ENCODE measurements around the gene QRFP. TPM values are rescaled to one million over a fixed set of nuclear protein-coding genes. Genes with fewer than 3 reads are reported as not detected.
"Not testable (repeated sequence)": the region's sequence is repeated elsewhere in the genome, so short reads cannot be mapped to it uniquely, and the experiment has no call there.

QRFP gene
- total RNA-seq, 1 donor from 2014 or later, result not detected

DNA sequence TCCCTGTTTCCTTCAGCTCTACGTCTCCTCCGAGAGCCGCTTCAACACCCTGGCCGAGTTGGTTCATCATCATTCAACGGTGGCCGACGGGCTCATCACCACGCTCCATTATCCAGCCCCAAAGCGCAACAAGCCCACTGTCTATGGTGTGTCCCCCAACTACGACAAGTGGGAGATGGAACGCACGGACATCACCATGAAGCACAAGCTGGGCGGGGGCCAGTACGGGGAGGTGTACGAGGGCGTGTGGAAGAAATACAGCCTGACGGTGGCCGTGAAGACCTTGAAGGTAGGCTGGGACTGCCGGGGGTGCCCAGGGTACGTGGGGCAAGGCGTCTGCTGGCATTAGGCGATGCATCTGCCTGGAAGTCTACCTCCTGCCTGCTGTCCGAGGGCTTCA, 33.9 kb downstream of the QRFP start:
- DNase-seq (ENCODE audit: low spot score), result no peak

DNA sequence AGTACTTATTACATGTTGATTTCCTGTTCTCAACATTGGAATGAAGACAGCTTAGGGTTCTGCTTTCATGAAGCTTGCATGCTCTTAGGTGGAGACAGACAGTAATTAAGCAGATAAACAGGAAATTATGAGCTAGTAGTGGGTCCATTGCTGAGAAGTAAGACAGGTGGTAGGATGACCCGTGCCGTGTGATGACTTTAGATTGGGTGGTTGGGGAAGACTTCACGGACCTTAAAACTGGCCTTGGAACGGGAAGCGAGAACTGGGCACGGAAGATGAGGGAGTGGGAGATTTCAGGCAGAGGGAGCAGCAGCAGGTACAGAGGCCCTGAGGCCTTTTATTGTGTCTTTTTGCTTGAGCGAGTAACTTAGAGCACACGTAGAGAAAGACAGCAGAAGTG, 34.4 kb downstream of the QRFP start:
- intact Hi-C loops (cut with DNase I), result loop anchor here (2.0 to 10.0 kb wide), 2 partner anchors 153 to 183 kb away; no protein-coding TSS in a partner anchor
- no peak for DNase-seq (ENCODE audit: low spot score)

More for the DNA sequence above, 33.9 kb downstream of the QRFP start:
- intact Hi-C loops (cut with DNase I), result loop anchor here (2.0 to 10.0 kb wide), 2 partner anchors 154 to 182 kb away; no protein-coding TSS in a partner anchor

DNA sequence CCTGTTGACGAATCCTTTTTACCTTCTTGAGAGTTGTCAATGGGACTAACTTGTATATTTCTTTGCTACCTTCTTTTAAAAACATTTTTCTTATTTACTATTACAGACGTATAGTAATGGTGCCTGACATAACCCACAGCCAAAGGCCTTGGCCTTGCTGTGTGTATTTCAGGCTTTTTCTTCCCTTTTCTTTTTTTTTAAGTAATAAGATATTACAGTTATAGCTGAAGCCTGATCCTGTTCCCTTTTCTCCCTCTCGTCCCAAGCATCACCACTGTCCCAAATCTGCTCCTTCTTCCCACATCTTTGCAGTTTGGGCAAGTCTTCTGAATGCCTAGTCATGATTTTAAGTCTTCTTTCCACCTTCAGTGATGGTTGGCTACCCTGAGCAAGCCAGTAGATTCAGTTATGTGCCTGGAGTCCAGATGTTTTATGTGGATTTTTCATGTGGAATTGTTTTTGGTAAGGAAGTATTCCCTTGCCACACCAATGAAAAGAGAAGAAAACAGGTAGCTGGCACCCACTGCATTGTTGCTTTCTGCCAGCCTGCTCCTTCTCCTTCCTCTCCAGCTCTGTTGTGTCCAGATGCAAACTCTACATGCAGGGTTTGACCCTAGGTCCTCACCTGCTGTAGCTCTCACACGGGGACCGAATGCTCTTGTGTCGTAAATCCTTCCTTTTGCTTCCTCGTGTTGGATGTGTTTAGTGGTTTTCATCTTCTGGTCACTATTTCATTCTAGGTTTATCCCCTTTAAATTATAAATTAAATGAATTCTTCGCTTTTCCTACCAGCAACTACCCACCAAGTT, 35.0 kb downstream of the QRFP start:
- intact Hi-C loops (cut with DNase I), result loop anchor here (2.0 to 10.0 kb wide), 5 partner anchors 15 to 183 kb away; no protein-coding TSS in a partner anchor
- DNase-seq (ENCODE audit: low spot score), result no peak

DNA sequence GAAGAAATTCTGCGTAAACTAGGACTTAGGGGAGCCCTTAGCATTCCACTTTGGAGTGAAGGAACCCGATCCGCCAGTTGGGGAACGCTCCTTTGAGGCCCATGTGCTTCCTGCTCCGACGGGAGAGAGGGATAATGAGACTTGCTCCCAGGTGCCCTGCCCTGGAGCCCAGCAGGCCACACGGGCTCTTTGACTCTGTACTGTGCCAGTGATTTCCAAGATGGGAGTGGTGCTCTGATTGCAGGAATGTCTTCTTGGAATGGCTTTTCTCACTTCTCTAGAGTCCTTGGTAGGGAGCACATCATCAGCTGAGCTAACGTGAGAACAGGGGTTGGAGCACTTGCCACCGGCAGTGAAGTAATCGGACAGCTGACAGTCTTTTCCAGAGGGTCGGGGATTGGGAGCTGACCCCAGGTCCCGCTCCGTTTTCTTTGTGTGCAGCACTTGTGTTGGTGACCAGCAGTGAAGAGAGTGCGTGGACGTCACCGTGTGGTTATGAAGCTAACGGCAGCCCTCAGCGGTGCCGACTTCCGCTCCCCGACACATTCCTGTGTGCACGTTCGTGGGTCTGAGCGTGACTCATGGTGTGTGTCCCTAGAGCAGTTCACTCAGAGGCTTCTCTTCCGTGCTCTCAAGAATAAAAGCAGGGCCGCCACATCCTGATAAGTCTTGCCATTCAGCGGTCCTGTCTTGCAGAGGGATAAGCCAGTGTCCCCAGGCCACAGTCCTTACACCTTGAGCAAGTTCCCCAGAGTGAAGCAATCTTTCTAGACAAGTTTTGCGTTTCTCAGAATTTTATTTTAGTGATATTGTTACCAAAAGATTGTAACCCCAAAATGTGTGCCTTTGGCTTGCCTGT, 35.9 kb downstream of the QRFP start:
- intact Hi-C loops (cut with DNase I), result loop anchor here (2.0 to 10.0 kb wide), 4 partner anchors 14 to 184 kb away; no protein-coding TSS in a partner anchor
- peak; percentile 92 for DNase-seq (ENCODE audit: low spot score)

DNA sequence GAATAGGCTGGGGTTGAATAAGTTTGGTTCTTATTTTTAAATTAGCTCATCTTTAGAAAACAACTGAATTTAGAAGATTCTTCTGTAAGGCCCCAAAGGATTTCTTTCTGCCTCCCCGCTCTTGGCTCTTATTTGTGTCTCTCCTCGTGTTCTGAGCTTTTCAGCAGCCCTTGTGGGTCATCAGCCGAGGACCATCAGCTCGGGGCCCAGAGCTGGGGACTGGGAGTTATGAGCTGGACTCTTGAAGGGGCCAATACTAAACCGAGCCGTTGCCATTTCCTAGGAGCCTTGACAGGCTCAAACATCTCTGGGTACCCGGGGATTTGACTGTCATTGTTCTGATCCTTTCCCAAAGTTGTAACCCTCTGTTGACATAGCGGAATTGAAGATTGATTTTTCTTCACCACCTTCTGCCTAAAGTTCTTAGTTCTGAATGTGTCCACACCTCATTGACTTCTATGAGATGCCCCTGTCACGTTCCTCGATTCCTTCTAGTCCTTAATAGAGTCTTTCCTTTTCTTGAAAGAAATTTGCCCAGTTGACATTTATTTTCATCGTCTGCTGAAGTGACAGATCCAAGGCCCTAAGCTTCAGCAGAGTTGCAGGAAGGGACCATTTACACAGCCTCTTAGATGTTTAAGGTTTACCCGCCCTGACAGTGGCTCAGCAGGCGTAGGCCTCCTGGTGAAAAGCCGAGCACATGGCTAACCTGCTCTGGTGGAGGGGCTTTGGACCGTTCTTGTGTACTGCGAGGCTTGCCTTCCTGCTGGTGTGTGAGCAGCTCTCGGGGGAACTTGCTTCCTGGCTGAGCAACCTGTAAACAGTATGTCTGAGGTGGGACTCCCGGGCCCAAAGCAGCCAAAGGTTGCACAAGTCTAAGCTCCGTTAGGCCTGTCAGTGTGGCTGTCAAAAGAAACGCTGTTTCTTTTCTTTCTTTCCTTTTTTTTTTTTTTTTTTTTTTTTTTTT, 37.6 kb downstream of the QRFP start:
- intact Hi-C loops (cut with DNase I), result no loop called here
- no peak for DNase-seq (ENCODE audit: low spot score)

DNA sequence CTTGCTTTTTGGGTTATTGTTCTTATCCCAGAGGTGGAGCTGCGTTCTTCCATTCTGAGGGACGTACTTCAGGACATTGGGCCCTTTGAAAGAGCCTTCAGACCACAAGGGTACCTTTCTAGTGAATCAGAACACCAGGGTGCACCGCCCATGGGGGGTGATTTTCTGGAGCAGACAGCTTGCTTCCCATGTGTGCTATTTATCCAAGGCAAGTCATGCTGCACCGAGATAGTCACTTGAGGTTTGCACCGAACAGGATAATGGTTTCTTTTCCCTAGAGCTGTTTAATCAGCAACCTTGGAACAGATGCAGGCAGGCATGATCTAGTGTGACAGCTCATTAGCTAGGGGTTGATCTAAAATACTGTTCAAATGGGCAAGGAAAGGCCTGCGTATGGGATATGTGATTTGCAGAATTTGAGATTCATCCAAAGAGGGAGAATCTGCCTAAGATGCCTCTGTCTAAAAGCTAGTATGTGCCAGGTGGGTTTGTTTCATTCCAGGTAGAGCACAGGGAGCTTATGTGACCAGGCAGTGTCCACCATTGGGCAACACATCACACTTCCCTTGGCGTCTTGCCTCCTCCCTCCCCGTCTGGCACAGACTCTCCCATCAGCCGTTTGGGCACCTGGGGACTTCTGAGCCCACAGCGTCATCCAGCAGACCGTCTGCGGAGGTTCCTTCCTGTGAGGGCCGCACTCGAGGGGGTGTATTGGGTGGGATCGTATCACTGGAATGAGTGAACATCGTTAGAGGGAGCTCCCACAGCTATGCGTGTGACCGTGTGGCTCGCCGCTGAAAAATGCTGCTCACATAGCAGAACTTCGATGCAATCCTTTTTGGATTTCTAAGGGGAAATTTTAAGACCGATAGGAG, 38.5 kb downstream of the QRFP start:
- intact Hi-C loops (cut with DNase I), result no loop called here

DNA sequence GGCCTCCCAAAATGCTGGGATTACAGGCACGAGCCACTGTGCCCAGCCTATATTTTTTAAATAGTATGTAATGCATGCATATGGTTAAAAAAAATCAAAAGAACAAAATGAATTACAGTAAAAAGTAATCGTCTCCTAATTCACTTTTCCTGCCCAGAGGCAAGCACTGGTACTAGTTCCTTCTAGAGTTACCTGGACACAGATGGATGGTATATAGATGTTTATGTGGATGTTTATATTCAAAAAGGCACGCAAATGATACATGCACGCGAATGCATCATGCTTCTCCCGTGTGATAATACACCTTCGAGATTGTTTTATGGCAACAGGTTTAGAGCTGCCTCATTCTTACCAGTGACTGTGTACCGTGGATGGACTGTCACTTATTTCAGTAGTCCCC, 40.1 kb downstream of the QRFP start:
- intact Hi-C loops (cut with DNase I), result no loop called here
- no peak for DNase-seq (ENCODE audit: low spot score)

More for the DNA sequence above, 38.5 kb downstream of the QRFP start:
- DNase-seq (ENCODE audit: low spot score), result no peak

DNA sequence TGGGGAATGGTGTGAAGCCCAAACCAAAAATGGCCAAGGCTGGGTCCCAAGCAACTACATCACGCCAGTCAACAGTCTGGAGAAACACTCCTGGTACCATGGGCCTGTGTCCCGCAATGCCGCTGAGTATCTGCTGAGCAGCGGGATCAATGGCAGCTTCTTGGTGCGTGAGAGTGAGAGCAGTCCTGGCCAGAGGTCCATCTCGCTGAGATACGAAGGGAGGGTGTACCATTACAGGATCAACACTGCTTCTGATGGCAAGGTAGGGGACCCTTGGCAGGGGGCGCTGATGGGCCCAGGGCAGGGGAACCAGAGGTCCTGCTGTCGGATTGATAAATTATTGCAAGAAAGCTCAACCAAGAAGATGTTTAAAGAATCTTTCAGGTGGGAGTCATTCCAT, 41.8 kb downstream of the QRFP start:
- no peak for DNase-seq (ENCODE audit: low spot score)
- intact Hi-C loops (cut with DNase I), result no loop called here

DNA sequence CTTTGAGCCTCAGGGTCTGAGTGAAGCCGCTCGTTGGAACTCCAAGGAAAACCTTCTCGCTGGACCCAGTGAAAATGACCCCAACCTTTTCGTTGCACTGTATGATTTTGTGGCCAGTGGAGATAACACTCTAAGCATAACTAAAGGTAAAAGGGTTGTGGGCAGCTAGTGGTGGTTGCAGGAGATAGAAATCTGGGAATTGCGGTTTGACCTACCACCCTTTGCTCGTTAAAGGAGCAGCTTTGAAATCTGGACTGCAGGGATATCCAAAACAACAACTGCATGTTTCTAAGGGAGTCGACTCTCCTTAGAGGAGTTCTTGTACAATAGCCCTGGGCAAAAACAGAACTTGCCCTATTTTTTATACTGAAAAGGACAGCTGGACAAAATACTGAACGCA, 42.5 kb downstream of the QRFP start:
- DNase-seq (ENCODE audit: low spot score), result no peak
- intact Hi-C loops (cut with DNase I), result no loop called here

DNA sequence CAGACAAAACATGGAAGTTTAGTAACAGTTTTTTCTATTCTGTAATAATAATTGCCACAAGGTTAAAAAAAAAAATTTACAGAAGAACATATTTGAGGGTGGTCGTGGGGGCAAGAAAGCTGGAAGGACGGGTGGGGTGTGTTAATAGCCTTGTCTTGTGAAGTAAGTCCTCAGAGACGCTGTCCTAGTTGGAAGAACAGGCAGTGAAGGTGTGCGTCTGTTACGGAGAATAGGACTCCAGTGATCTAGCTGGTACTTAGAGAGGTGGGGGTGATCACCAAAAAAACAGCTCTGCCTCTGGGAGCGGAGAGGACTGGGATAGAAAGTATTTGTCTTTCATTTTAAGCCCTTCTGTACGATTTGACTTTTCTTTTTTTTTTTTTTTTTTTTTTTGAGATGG, 43.8 kb downstream of the QRFP start:
- intact Hi-C loops (cut with DNase I), result no loop called here

DNA sequence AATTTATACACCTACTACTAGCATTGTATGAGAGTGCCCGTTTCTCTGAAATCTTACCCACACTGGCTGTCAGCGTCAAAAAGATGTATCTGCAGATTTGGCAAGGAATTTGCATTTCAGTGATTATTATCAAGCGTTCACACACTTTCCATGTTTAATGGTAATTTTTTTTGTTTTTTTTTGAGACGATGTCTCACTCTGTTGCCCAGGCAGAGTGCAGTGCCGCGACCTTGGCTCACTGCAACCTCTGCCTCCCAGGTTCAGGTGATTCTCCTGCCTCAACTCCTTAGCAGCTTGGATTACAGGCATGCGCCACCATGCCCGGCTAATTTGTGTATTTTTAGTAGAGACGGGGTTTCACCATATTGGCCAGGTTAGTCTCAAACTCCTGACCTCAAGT, 47.3 kb downstream of the QRFP start:
- intact Hi-C loops (cut with DNase I), result no loop called here
- DNase-seq (ENCODE audit: low spot score), result no peak

More for the DNA sequence above, 43.8 kb downstream of the QRFP start:
- no peak for DNase-seq (ENCODE audit: low spot score)

DNA sequence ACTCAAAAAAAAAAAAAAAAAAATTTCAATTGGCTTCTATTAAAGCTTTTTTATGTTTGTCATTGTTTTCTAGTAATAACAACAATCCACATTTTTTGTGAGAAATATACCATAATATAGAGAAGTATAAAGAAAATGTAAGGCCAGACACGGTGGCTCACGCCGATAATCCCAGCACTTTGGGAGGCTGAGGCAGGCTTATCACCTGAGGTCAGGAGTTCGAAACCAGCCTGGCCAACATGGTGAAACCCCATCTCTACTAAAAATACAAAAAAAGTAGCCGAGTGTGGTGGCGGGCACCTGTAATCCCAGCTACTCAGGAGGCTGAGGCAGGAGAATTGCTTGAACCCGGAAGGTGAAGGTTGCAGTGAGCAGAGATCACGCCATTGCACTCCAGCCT, 48.1 kb downstream of the QRFP start:
- intact Hi-C loops (cut with DNase I); DNase-seq (ENCODE audit: low spot score): not testable (repeated sequence)

DNA sequence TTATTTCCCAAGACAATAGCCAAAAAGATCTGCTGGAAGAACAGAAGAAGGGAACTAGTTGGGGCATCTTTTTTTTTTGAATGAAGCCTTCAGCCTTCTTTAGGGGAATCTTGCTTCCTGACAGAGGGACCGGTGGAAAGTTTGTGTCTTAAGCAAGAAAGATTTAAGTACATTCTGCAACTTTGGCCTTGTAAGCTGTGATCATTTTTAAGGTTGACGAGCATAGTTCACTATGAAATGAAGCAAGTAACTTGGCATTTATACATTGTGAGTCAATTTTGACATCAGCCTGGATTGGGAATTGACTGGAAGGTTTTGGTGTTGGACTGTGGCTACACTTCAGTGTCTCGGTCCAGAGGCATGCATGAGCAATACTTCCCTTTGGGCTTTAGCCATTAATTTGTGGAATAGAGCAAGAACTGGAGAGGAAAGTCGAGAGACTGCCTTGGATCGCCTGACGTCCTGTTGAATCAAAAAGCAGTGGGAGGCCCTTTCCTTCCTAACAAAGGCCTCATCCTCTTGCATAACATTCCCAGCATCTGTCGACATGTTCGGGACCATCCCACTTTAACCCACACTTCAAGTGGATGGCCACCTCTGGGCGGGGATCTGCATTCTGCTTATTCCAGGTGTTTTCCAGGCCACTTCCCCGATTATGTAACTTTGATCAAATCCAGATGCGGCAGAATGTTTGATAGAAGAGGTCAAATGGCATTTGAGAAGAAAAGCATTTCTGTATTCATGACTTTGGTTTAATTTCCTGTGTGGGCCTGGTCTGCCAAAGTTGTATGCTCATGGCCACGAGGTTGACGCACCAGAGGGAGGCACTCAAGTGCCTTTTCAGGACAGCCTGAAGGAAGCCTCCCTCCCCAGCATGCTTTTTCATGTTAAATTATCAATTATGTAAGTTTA, 49.0 kb downstream of the QRFP start:
- intact Hi-C loops (cut with DNase I), result loop anchor here (1.0 to 2.0 kb wide), 2 partner anchors 13 to 66 kb away; no protein-coding TSS in a partner anchor
- DNase-seq (ENCODE audit: low spot score), result peak; percentile 81

DNA sequence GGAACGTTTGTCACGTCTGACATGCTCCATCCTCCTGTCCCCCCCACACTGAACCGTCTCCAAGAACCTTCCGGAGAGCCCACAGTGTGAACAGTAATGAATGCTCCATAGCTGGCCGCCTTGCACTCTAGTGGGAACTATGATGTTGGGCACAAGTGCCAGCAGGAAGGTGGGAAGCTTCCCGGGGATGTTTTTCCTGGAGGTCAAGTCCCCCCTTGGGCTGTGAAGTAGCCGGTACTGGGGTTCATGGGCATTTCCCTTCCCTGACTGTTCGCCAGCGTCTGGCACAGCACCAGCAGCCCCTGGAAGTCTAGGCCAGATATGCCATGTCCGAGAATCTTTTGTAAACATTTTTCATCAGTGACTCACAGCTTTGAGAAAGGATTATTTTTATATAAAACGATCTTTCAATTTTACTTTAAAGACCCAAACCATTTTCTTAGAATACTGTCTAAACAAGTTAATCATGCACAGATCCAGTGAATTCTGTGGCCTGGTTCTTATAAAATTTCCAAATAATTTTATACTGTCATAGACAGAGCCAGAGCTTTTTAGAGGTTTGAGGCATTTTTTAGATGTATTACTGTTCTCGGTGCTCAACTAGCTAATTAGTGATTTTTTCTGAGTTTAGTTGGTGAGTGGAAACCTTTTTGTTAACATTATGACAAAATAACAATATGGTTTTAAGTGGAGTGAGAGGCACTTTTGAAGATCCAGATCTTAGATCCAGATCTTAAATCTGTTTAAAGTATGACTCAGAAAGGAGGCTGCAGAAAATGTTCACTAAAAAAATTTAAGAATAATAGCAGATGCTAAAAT, 49.9 kb downstream of the QRFP start:
- intact Hi-C loops (cut with DNase I), result loop anchor here (1.0 to 2.0 kb wide), 2 partner anchors 14 to 65 kb away; no protein-coding TSS in a partner anchor
- DNase-seq (ENCODE audit: low spot score), result no peak

DNA sequence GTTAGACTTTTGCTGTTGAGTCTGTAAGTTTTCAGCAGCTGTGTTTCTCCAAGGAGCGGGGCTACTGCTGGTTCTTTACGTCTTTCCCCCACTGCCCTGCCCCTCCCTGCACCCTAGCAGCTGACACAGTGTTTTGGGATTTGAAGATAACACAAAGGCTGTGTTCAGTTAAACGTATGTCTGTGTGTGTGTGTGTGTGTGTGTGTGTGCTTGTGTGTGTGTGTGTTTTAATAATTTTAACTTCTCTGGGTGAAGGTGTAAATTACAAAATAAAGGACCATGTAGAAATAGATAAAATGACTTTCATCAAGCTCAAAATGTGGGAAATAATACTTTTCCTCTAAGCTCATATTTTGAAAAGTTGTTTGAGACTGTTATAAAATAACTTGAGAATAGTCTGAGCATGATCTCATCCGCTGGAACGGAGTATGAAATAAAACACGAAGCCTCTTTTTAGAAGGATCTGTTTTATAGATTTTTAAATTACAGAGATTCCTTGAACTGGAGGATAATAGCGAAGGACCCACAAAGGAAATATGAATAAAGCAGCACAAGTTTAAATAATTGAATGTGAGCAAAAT, 50.6 kb downstream of the QRFP start:
- no peak for DNase-seq (ENCODE audit: low spot score)
- intact Hi-C loops (cut with DNase I), result loop anchor here (2.0 kb wide), 1 partner anchor 15 kb away; no protein-coding TSS in a partner anchor

DNA sequence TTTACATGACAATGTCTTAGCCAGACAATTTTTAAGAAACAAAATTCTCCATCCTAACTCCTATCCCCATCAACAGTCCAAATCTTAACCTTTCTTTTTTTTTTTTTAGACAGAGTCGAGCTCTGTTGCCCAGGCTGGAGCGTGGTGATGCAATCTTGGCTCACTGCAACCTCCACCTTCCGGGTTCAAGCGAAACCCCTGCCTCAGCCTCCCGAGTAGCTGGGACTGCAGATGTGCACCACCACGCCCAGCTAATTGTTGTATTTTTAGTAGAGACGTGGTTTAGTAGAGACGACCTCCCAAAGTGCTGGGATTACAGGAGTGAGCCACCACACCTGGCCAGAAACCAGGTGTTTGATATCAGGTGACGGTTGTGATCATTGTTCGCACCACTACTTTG, 51.4 kb downstream of the QRFP start:
- DNase-seq (ENCODE audit: low spot score), result no peak
- intact Hi-C loops (cut with DNase I), result no loop called here
